Erythroblast (primary cell): Measurements from ENCODE around the gene TUBB8B.
"Not testable (repeated sequence)": the region's sequence is repeated elsewhere in the genome, so short reads cannot be mapped to it uniquely, and the experiment has no call there.

Source experiments
- GATA1 ChIP-seq: IDR thresholded peaks from 2 replicates; pipeline ENCODE4 v1.6.1; 2011; ENCODE audit warnings: low read depth, mild to moderate bottlenecking, control low read depth, low read length, moderate library complexity
- POLR2A ChIP-seq: IDR thresholded peaks from 2 replicates; pipeline ENCODE4 v1.6.1; 2011; ENCODE audit warnings: mild to moderate bottlenecking, low read length

DNA sequence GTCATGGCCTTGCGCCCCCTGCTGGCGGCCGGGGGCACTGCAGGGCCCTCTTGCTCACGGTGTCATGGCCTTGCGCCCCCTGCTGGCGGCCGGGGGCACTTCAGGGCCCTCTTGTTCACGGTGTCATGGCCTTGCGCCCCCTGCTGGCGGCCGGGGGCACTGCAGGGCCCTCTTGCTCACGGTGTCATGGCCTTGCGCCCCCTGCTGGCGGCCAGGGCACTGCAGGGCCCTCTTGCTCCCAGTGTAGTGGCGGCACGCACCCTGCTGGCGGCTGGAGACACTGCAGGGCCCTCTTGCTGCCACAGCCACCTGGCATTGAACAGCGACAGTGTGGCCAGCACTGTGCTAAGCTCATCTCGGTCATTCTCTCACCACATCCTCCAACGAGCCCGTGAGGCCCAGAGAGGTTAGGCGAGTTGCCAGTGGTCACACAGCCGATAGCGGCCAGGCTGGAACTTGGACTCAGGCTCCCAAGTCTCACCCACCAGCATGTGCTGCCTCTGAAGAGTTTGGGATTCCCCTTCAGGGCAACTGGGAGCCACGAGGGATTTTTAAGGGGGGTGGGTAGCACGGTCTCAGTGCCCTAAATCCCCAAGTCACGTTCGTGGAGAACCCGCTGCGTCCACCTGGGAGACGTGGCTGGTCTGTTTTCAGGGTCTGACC lies 48.0 kb upstream of the TUBB8B start:
- not testable (repeated sequence) for TF ChIP-seq POLR2A, GATA1
